Measurements from ENCODE around the gene CAMK2B.

The CAMK2B gene

GRCh38 chr7:44324204-44324480, 1.3 kb downstream of the CAMK2B start:
- TF ChIP-seq GATA2 (IDR thresholded peaks at IDR 0.05; ENCODE audit: low read depth, low read length) = no peak
- no peak for TF ChIP-seq GATA3 (IDR thresholded peaks at IDR 0.05; ENCODE audit: low read depth, low read length)

- TF ChIP-seq GATA2 (IDR thresholded peaks at IDR 0.05; ENCODE audit: low read depth, low read length) = no peak
- TF ChIP-seq GATA3 (IDR thresholded peaks at IDR 0.05; ENCODE audit: low read depth, low read length) = no peak
These were observed 1.8 kb downstream of the CAMK2B start for GRCh38 chr7:44323381-44324203.

DNA sequence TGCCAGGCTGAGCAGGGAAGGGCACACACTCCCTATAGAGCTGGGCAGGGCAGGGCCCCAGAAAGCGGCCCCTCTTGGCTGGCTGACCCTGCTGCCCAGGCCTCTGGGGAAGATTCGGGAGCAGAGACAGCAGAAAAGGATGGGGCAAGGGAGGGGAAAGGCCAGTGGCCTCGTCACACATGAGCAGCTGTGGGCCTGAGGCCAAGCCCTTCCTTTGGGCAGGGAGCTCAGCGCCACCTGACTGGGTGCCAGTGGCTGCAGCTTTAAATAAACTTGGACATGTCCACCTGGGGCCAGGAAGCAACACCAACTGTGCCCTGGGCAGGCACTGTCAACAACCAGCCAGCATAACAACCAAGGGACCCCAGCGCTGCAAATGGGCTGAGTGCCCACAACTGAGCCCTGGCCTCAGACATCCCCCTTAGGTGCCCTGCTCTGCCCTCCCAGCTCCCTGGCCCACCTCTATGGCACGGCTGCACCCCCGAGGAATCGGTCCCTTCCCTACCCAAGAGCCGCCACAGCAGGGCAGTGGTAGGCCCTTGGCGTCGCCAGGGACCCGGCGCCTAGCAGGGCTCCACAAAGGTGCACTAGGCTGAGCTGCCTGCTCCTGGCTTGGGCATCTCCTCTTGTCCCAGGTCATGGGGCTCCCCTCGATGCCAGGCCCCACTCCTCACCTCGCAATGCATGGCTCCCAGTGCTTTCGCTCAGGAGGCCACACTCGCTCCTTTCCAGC, 2.6 kb downstream of the CAMK2B start:
- TF ChIP-seq GATA2 (IDR thresholded peaks at IDR 0.05; ENCODE audit: low read depth, low read length) (no peak), GATA3 (IDR thresholded peaks at IDR 0.05; ENCODE audit: low read depth, low read length) (no peak)

DNA sequence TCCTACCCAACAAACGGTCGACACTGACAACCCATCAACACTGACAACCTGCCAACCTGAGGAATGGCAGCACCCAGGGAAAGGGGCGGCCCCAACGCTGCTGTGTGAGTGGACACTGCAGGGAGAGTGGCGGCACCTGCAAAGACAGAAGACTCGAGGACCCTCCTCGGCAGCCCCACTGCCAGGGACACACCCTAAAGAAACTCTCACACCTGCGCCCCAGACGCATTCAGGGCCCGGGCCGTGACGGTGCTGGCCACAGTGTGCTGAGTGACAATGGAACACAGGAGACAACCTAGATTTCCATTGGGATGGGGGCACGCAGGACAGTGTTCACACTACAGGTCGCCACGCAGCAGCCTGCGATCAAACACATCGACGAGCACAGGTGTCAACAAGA, 3.6 kb downstream of the CAMK2B start:
- TF ChIP-seq GATA2 (IDR thresholded peaks at IDR 0.05; ENCODE audit: low read depth, low read length) = no peak
- no peak for TF ChIP-seq GATA3 (IDR thresholded peaks at IDR 0.05; ENCODE audit: low read depth, low read length)

GRCh38 chr7:44320794-44321371, 4.5 kb downstream of the CAMK2B start:
- TF ChIP-seq GATA3 (IDR thresholded peaks at IDR 0.05; ENCODE audit: low read depth, low read length) (no peak), GATA2 (IDR thresholded peaks at IDR 0.05; ENCODE audit: low read depth, low read length) (peak; percentile 82)

- no peak for TF ChIP-seq GATA2 (IDR thresholded peaks at IDR 0.05; ENCODE audit: low read depth, low read length)
- TF ChIP-seq GATA3 (IDR thresholded peaks at IDR 0.05; ENCODE audit: low read depth, low read length) = no peak
These were observed 5.3 kb downstream of the CAMK2B start for GRCh38 chr7:44320141-44320540.

GRCh38 chr7:44318332-44318731, 7.1 kb downstream of the CAMK2B start:
- TF ChIP-seq GATA3 (IDR thresholded peaks at IDR 0.05; ENCODE audit: low read depth, low read length) (no peak), GATA2 (IDR thresholded peaks at IDR 0.05; ENCODE audit: low read depth, low read length) (no peak)

DNA sequence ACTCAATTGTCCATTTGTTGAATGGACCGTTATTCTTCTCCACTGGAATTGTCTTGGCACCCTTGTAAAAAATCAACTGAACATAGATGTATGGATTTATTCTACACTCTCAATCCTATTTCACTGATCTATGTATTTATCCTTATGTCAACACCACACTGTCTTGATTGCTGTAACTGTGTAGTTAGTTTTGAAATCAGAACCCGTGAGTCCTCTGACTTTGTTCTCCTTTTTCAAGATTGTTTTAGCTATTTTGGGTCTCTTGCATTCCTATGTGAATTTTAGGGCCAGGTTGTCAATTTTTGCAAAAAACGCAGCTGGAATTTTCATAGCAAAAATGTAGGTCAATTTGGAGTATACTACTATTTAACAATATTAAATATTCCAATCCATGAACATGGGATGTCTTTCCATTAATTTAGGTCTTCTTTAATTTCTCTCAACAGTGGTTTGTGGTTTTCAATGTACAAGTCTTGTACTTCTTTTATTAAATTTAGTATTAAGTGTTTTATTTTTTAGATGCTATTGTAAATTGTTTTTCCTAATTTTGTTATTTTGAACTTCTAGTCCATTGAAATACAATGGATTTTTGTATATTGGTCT, 10.0 kb downstream of the CAMK2B start:
- TF ChIP-seq GATA2 (IDR thresholded peaks at IDR 0.05; ENCODE audit: low read depth, low read length) (no peak), GATA3 (IDR thresholded peaks at IDR 0.05; ENCODE audit: low read depth, low read length) (no peak)

DNA sequence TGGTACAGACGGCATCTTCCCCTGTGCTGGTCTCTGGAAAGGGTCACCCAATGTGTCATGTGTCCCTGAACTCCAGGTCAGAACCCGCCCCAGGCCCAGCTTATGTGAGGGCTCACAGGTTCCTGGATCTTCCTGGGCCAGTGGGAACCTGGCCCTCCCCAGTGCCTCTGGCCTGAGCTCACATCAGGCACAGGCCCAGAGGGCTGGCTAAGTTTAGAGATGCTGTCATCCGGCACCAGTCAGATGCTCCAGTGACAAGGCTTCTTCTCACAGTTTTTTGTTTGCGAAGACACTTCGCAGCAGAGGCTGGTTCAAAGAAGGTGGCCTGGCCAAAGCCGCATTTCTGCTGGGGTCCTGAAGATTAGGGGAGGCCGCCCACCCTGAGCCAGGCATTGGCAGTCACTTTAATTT, 11.8 kb downstream of the CAMK2B start:
- TF ChIP-seq GATA2 (IDR thresholded peaks at IDR 0.05; ENCODE audit: low read depth, low read length) = no peak
- no peak for TF ChIP-seq GATA3 (IDR thresholded peaks at IDR 0.05; ENCODE audit: low read depth, low read length)

DNA sequence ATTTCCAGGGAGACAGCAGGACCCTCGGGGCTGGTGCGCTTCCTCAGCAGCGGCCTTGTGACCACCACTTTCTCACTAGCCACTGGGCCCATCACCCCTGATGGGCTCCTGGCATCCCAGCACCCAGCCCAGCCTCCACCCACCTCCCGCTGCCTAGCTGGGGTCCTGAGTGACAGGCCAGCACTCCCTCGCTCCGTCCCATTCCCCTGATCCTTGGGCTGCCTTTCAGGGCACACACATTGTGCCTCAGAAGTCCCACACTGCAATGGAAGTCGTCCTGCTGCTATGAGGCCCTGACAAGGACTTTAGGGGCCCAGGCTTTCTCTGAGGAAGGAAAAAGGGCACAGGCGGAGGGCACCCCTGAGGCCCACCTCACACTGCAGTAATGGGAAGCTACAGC, 12.4 kb downstream of the CAMK2B start:
- TF ChIP-seq GATA3 (IDR thresholded peaks at IDR 0.05; ENCODE audit: low read depth, low read length) = no peak
- no peak for TF ChIP-seq GATA2 (IDR thresholded peaks at IDR 0.05; ENCODE audit: low read depth, low read length)

GRCh38 chr7:44311561-44312495, 13.6 kb downstream of the CAMK2B start:
- TF ChIP-seq GATA3 (IDR thresholded peaks at IDR 0.05; ENCODE audit: low read depth, low read length) = no peak
- no peak for TF ChIP-seq GATA2 (IDR thresholded peaks at IDR 0.05; ENCODE audit: low read depth, low read length)

- TF ChIP-seq GATA3 (IDR thresholded peaks at IDR 0.05; ENCODE audit: low read depth, low read length) = no peak
These were observed 15.1 kb downstream of the CAMK2B start for GRCh38 chr7:44310221-44310848.
